NCI-H2171 (cell line): ENCODE measurements around the gene SLC37A4.
A peak's percentile ranks its signal among the peaks of the same experiment; 100 is the strongest.
"Not testable (repeated sequence)": the region's sequence is repeated elsewhere in the genome, so short reads cannot be mapped to it uniquely, and the experiment has no call there.

Experiments used
- DNase-seq: peaks from one replicate; lab custom pipeline; 2025; lab: John Stamatoyannopoulos, UW

The SLC37A4 gene

DNA sequence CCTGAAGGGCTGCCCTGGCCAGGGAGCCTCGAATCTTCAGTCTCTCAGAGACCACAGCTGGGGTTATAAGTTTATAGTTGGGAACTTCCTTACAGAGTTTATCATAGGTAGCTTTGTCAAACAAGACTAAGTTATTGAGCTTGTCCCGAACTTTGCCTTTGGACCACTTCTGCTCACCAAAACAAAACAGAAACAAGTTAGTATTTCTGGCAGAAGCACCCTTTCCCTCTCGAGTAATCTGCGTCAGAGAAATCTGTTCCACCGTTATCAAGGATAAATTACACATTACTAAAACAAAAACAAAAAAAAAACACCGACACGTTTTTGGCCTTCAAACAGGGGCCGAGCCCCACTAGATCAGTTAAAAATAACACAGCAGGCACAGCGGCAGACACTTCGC is 13.3 kb downstream of the SLC37A4 start:
- not testable (repeated sequence) for DNase-seq

DNA sequence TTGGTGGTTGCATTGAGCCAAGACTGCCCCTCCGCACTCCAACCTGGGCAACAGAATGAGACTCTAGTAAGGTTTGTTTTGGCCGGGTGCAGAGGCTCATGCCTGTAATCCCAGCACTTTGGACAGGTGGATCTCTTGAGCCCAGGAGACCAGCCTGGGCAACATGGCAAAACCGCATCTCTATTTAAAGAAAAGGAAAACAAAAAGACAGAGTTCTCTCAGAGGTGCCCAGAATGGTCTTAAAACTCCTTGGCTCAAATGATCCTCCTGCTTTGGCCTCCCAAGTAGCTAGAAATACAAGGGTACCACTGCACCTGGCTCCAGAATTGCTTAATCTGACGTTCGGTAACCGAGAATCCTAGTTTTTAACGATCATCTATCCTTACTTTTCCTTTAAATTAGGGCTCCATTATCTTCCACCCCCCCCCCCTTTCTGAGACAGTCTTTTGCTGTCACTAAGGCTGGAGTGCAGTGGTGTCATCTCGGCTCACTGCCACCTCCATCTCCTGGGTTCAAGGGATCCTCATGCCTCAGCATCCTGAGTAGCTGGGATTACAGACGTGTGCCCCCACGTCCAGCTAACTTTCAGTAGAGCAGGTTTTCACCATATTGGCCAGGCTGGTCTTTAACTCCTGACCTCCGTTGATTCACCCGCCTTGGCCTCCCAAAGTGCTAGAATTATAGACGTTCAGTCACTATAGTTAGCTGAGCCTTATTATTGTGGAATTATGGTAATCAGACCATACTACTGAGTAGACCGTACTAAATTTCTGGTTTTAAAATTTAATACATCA is 14.3 kb downstream of the SLC37A4 start:
- no peak for DNase-seq

DNA sequence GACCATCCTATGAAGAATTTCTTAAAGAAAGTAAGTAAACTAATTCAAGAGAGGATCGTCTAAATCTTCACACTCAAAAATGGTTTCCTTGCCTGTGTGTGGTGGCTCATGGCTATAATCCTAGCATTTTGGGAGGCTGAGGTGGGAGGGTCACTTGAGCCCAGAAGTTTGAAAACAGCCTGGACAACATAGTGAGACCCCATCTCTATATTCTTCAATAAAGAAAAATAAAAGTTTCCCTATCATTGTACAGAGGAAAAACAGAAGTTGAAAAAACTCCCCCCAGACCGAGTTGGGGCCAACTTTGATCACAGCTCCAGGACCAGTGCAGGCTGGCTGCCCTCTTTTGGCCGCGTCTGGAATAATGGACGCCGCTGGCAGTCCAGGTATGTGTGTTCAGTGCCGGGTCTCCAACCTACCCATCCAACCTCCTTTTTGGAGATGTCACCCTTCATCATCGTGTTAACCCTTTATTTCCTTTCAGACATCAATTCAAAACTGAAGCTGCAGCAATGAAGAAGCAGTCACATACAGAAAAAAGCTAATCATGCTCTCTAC is 15.5 kb downstream of the SLC37A4 start:
- DNase-seq = no peak

DNA sequence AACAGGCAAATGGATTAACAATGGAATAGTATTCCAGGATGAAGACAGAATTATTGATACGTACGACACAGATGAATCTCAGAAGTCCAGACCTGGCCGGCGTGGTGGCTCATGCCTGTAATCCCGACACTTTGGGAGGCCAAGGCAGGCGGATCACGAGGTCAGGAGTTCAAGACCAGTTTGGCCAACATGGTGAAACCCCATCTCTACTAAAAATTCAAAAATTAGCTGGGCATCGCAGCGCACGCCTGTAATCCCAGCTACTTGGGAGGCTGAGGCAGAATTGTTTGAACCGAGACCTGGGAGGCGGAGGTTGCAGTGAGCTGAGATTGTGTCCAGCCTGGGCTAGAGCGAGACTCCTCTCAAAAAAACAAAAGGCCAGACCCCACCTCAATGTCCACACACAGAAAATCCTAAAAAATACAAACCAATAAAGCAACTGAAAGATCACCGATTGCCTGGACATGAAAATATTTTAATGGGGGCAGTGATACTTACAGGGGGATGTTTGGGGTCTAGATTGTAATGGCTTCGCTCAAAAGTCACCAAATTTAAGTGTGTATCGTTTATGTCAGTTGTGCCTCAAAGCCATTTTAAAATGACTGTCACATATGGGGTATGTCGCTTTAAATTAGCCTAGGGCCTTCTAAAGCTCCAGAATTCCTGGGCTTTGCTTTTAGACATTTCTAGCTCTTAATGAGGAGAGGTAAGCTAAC is 16.3 kb downstream of the SLC37A4 start:
- no peak for DNase-seq

DNA sequence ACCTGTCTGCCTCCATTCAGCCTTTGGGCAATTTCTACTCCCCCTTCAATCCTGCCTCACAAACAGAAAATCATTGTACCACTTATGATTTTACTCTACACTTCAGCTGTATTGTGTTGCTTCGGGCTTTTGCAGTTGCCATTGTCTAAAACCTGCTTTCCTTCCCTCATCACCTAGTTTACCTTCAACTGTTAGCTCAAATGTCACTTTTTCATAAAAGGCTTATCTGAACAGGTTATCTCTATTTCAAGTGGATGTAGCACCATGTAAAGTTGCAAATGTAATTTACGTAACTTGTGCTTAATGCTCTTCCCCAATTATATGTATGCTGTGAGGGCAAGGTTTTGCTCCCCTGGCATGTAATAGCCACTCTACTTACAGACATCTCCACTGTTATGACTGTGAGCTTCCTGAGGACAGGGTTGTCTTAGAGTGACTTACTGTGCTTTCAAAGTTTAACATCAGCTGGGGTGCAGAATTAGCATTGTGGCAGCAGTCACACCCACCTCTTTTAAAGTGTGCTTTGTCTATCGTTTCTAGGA is 18.0 kb downstream of the SLC37A4 start:
- no peak for DNase-seq

DNA sequence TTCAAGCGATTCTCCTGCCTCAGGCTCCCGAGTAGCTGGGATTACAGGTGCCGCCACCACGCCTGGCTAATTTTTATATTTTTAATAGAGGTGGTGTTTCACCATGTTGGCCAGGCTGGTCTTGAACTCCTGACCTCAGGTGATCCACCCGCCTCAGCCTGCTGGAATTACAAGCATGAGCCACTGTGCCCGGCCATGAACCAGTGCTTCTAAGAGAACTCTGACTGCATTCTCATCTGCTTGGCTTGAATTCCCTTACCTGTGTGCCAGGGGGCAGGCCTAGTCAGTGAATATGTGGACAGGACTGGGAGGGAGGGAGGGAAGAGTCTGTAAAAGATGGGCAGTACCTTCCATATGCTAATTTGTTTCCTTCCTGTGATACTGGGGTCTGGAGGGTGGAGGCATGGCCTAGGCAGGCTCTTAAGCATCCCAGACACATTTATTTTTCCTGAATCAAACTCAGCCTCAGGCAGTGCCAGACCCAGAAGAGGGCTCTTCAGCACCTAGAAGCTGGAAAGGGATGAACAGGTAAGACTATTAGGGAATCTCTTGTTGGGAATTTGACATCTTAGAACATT is 19.1 kb downstream of the SLC37A4 start:
- no peak for DNase-seq

DNA sequence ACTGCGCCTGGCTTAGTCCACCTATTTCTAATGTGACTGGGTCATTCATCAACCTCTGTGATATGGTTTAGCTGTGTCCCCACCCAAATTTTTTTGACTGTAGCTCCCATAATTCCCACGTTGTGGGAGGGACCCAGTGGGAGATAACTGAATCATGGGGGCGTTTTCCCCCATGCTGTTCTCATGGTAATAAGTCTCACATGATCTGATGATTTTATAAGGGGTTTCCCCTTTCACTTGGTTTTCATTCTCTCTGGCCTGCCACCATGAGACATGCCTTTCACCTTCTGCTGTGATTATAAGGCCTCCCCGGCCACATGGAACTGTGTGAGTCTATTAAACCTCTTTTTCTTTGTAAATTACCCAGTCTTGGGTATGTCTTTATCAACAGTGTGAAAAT is 24.0 kb downstream of the SLC37A4 start:
- DNase-seq = no peak

DNA sequence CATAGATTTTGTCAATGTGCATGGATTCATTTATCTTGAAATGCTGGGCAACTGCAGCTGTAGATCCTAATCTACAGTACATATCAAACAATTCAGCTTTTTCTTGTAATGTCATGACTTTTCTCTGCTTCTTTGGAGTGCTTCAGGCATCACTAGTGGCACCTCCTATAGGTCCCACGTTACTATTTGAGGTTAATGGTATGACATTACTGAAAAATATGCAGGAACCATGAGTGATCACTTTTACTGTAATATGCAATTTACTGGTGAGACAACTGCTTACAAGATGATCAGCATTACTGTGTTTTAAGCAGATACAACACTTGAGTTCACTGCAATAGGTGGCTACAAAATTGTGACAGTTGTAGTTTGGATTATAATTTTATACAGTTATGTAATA is 29.8 kb downstream of the SLC37A4 start:
- no peak for DNase-seq

DNA sequence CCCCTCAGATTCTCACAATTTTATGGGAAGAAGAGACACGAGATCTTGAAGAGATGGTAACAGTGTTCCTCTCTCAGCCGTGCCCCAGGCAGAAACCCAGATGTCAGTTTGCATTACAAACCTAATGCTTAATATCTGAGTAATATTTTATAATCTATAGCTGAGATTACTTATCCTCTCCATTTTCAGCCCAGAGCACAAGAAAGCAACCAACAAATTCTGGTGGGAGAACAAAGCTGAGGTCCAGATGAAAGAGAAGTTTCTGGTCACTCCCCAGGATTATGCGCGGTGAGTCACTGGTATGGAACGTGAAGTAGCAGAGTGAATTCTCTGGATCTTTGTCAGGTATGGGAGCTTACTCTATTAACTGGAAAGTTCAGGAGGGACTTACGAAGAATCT is 31.9 kb downstream of the SLC37A4 start:
- DNase-seq = no peak

DNA sequence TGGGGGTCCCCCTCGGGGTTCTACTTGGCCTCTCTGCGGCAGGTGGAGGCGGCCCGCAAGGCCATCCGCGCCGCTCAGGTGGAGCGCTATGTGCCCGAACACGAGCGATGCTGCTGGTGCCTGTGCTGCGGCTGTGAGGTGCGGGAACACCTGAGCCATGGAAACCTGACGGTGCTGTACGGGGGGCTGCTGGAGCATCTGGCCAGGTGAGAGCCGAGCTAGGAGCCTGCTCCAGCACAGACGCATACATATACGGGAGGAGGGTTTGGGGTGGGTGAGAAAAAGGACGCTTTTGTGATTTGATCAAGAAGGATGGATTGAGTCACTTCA is 32.3 kb downstream of the SLC37A4 start:
- no peak for DNase-seq

DNA sequence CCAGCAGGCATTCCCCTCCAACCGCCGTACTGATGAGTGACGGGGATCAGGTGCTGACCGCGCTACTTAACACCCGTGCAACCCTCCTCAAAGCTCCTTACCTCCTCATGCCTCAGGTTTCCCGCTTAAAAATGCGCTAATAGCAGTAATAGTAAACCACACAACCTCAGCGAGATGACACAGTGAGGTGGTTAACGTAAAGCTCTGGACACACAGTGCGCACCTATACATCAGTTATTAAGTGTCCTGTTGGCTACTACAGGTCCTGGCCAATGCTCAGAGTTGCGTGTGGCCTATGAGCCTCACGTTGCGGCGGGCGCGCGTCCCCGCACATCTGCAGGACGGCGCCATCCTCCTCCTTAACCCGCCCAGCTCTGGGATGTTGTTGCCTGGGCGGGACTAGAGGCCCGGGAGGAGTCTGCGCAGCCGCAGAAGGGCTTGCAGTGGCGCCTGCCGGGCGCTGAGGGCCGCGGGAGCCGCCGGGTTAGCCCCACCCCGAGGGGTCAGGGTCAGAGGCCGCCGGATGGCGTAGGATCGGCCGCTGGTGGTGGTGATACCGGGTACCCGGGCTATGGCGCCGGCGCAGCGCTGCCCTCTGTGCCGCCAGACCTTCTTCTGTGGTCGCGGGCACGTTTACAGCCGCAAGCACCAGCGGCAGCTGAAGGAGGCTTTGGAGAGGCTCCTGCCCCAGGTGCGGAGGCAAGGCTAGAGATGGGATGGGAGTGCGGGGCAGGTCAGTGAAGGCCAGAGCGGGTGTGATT is 32.9 kb downstream of the SLC37A4 start, which contains the start of gene CENATAC:
TSS of gene CENATAC (plus strand) at position 512 of the 761 bp plus-strand sequence. CDS start at position 572, 60 bp downstream.
- peak; percentile 77 for DNase-seq

DNA sequence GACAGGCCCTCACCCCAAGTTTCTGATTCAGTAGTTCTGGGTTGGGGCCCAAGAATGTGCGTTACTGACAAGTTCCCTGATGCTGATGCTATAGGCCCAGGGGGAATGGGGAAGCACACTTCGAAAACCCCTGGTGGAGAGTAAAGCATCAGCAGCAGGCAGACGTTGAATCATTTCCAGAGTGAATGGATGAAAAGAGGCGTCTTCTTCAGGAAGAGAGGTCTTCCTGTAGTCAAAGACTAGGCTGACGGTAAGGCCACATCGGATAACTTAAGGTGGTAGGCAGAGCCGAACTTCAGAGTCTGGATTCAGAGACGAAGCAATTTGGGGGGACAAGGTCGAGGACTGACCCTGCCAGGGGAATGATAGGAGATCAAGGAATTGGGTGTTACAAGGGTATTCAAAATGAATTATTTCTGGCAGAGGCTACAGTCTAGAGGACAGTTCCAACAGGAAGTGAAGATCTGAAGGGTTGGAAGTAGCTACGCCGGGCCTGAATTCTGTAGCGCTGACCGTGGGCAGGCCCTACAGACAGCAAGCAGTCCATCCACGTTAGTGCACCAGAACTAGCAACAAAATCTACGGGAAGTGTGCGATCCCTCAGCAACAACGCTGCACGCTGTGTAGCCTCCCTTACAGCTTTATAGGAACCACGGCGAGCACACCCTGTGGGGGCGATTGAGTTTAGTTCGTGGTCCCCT is 33.6 kb downstream of the SLC37A4 start:
- no peak for DNase-seq

DNA sequence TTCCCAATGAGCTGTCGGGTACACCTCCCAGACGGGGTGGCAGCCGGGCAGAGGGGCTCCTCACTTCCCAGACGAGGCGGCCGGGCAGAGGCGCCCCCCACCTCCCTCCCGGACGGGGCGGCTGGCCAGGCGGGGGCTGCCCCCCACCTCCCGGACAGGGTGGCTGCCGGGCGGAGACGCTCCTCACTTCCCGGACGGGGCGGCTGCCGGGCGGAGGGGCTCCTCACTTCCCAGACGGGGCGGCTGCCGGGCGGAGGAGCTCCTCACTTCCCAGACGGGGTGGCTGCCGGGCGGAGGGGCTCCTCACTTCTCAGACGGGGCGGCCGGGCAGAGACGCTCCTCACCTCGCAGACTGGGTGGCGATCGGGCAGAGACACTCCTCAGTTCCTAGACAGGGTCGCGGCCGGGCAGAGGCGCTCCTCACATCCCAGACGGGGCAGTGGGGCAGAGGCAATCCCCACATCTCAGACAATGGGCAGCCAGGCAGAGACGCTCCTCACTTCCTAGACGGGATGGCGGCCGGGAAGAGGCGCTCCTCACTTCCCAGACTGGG is 39.1 kb downstream of the SLC37A4 start:
- not testable (repeated sequence) for DNase-seq

DNA sequence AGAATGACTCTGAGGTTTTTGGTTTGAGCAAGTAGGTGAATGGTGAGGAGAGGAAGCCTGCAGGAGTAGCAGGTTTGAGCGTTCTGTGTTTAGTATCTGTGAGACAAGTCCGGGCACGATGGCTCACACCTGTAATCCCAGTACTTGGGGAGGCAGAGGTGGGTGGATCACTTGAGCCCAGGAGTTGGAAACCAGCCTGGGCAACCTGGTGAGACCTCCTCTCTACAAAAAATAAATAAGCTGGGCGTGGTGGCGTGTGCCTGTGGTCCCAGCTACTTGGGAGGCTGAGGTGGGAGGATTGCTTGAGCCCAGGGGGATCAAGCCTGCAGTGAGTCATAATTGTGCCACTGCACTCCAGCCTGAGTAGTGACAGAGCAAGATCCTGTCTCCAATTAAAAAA is 42.4 kb downstream of the SLC37A4 start:
- peak; percentile 29 for DNase-seq

DNA sequence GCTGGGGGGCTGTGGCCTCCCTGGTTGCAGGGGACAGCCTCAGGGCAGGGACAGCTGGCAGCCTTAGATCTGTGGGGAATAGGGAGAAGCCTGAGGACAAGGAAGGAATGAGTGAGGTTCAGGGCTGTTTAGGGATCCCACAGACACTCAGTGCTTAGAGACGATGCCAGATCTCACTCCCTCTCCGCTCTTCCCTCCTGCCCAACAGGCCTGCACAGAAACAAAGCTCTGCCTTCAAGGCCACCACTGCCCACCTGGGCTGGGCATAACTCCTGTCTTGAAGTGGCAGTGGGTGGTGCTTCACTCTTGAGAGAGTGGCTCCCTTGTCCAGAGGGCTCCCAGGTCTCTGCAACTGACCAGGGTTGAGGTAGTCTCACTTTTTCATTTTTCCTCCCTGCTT is 45.9 kb downstream of the SLC37A4 start:
- DNase-seq = no peak

DNA sequence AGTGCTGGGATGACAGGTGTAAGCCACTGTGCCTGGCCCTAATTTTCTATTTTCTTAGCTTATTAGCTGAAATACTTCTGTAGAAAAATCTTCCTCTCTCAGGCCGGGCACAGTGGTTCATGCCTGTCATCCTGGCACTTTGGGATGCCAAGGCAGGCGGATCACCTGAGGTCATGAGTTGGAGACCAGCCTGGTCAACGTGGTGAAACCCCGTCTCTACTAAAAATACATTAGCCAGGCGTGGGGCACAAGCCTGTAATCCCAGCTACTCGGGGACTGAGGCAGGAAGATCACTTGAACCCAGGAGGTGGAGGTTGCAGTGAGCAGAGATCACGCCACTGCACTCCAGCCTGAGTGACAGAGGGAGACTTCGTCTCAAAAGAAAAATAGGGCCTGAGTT is 46.3 kb downstream of the SLC37A4 start:
- not testable (repeated sequence) for DNase-seq

DNA sequence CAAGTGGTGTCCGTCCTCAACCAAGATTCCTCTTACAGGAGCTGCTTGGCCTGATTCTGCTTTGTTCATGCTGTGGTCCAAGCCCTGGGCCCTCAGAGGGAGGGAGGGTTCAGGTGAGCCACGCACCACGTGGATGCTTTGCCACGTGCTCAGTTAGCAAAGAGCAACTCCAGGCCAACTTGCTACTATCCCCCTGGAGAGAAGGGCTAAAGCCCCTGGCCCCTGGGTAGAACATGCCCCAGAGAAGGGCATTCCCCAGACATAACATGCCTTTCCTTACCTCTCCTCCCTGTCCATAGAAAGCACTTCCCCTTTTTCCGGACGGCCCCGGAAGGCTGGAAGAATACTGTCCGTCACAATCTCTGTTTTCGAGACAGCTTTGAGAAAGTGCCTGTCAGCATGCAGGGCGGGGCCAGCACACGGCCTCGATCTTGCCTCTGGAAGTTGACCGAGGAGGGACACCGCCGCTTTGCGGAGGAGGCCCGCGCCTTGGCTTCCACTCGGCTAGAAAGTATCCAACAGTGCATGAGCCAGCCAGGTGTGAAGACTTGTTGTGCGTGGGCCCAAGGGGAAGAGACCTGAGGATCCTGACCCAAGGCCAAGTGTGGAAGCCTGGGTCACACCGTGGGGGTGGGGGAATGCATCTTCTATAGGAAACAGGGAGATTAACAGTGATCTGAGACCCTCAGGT is 50.3 kb downstream of the SLC37A4 start:
- DNase-seq = no peak

DNA sequence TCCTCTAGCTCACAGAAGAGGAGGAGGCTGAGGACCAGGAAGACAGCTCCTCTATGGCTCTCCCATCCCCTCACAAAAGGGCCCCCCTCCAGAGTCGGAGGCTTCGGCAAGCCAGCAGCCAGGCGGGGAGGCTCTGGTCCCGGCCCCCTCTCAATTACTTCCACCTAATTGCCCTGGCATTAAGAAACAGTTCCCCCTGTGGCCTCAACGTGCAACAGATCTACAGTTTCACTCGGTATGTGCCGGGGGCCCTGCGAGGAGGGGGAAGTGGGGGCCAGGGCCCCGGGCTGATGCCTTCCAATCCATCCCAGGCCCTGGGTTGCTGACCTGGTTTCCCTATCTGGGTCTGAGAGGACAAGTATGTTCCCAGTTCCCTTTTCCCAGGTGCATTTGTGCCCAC is 51.2 kb downstream of the SLC37A4 start:
- no peak for DNase-seq

DNA sequence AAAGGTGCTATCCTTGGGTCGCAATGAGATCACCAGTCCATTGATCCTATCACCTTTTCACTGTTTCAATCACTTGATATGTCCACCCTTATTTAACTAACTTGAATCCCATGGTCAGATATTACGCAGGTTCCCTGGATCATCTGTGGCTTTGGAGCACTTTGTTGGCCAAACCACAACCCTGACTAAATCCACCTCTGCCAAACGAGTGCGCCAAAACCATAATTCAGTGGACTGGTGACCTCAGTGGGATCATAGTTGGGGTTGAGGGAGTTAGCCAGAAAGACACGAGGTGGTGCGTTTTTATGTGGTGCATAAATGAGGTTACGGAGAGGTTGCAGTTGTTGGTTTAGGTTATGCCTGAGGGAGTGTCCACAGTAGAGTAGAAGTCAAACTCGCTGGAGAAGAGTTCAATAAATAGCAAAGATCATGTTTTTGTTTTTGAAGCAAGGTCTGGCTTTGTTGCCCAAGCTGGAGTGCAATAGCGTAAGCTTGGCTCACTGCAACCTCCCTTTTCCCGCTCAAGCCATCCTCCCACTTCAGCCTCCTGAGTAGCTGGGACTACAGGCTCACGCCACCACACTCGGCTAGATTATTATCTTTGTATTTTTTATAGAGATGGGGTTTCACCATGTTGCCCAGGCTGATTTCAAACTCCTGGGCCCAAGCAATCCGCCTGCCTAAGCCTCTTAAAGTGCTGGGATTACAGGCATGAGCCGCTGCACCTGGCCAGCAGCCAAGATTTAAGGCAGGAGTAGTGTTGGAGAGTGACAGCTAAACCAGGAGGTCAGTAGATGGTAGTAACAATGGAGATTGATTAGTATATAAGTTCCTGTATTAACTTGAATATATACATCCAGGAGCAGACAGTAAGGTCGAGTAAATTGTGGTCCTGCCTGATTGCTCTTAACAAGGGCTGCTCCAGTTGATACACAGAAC is 54.6 kb downstream of the SLC37A4 start:
- no peak for DNase-seq
